Choroid plexus epithelial cell (primary cell): ENCODE measurements around the gene AMMECR1L.

Experiments used
- DNase-seq: peaks from one replicate; pipeline ENCODE4 v3.0.0-alpha.2; 2010; ENCODE audit warnings: low read depth
- H3K4me3 ChIP-seq: 2 replicates; pipeline ENCODE4 v1.5.1; 2011; ENCODE audit warnings: low read depth, mild to moderate bottlenecking, control low read depth, low read length, moderate library complexity
- CTCF ChIP-seq: conservative IDR thresholded peaks from 2 replicates; pipeline ENCODE4 v1.5.1; 2011; ENCODE audit warnings: low read depth, mild to moderate bottlenecking, control low read depth, inconsistent platforms, low read length, moderate library complexity

The AMMECR1L gene

GRCh38 chr2:127872354-127872753, 13.4 kb downstream of the AMMECR1L start:
- no peak for TF ChIP-seq CTCF
- no peak for DNase-seq

GRCh38 chr2:127865926-127866325, 19.8 kb downstream of the AMMECR1L start:
- no peak for DNase-seq
- H3K4me3 ChIP-seq = no peak overlapping the region
- TF ChIP-seq CTCF = no peak

More at GRCh38 chr2:127872354-127872753, 13.4 kb downstream of the AMMECR1L start:
- H3K4me3 ChIP-seq = no peak overlapping the region

DNA sequence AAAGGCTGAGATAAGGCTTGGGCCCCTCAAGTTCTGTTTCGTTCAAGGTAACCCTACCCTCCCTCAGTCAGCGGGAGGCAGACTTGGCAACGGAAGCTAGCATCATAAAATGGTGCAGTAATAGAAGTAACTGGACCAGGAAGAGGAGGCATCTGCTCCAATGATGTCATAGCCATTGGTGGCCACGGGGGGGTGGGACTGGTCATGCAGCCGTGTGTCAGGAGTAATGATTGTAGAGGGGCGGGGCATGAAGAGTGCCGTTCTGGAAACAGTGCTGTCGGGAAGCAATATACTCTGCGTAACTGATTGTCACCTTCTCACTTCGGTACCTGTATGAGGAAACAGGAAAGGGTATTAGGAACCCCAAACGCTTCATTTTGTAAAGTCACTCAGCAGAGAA, 20.9 kb downstream of the AMMECR1L start:
- H3K4me3 ChIP-seq = no peak overlapping the region
- peak; percentile 9 for DNase-seq
- peak; percentile 22 for TF ChIP-seq CTCF

GRCh38 chr2:127862228-127862627, 23.5 kb downstream of the AMMECR1L start:
- TF ChIP-seq CTCF = no peak
- no peak for DNase-seq
- H3K4me3 ChIP-seq = no peak overlapping the region

- DNase-seq = peak; percentile 7
- no peak overlapping the region for H3K4me3 ChIP-seq
- TF ChIP-seq CTCF = no peak
These were observed 25.6 kb downstream of the AMMECR1L start for GRCh38 chr2:127860130-127860529.

GRCh38 chr2:127859712-127860085, 26.1 kb downstream of the AMMECR1L start:
- peak; percentile 9 for DNase-seq
- TF ChIP-seq CTCF = no peak
- H3K4me3 ChIP-seq = no peak overlapping the region

- TF ChIP-seq CTCF = no peak
- DNase-seq = no peak
- H3K4me3 ChIP-seq = peak overlapping the region; percentile 92
These were observed 28.4 kb downstream of the AMMECR1L start for GRCh38 chr2:127857265-127857808.
